H9 (cell line): ENCODE data around the gene FNDC4. TPM values are rescaled to one million over a fixed set of nuclear protein-coding genes. Genes with fewer than 3 reads are reported as not detected.
A peak's percentile ranks its signal among the peaks of the same experiment; 100 is the strongest.

Experiments used
- DNase-seq: peaks from one replicate; pipeline ENCODE4 v3.0.0-alpha.2; 2017
- H2AFZ ChIP-seq: one replicate; pipeline ENCODE4 v1.6.1; 2013; ENCODE audit warnings: mild to moderate bottlenecking, low read length, control low read depth, moderate library complexity
- H2AK5ac ChIP-seq: 2 replicates; pipeline ENCODE4 v1.6.1; 2013; ENCODE audit warnings: low read length, control low read depth, mixed read lengths; ENCODE audit not compliant: insufficient read length
- H2BK120ac ChIP-seq: one replicate; pipeline ENCODE4 v1.6.1; 2013; ENCODE audit warnings: low read depth, mild to moderate bottlenecking, low read length, control low read depth, inconsistent platforms; ENCODE audit not compliant: poor library complexity, severe bottlenecking
- H2BK12ac ChIP-seq: 2 replicates; pipeline ENCODE4 v1.6.1; 2013; ENCODE audit warnings: low read length, control low read depth, mixed read lengths, low read depth; ENCODE audit not compliant: insufficient read length
- H2BK15ac ChIP-seq: 2 replicates; pipeline ENCODE4 v1.6.1; 2013; ENCODE audit warnings: low read depth, low read length, control low read depth
- H2BK20ac ChIP-seq: one replicate; pipeline ENCODE4 v1.6.1; 2013; ENCODE audit warnings: low read depth, mild to moderate bottlenecking, low read length, control low read depth, inconsistent platforms; ENCODE audit not compliant: poor library complexity, severe bottlenecking
- H2BK5ac ChIP-seq: 2 replicates; pipeline ENCODE4 v1.6.1; 2013; ENCODE audit warnings: low read length, control low read depth, mixed read lengths; ENCODE audit not compliant: insufficient read length
- H3K14ac ChIP-seq: 2 replicates; pipeline ENCODE4 v1.6.1; 2013; ENCODE audit warnings: low read length, control low read depth; ENCODE audit not compliant: insufficient read depth
- H3K18ac ChIP-seq: 2 replicates; pipeline ENCODE4 v1.6.1; 2013; ENCODE audit warnings: low read depth, mild to moderate bottlenecking, mixed read lengths, low read length, control low read depth; ENCODE audit not compliant: insufficient read length
- H3K23ac ChIP-seq: 2 replicates; pipeline ENCODE4 v1.6.1; 2013; ENCODE audit warnings: low read length, control low read depth, mixed read lengths, low read depth; ENCODE audit not compliant: insufficient read length
- H3K23me2 ChIP-seq: 2 replicates; pipeline ENCODE4 v1.6.1; 2013; ENCODE audit warnings: low read depth, mild to moderate bottlenecking, mixed read lengths, low read length, control low read depth; ENCODE audit not compliant: insufficient read length, poor library complexity, severe bottlenecking
- H3K27ac ChIP-seq: 2 replicates; pipeline ENCODE4 v1.5.1; 2013; ENCODE audit warnings: low read length, control low read depth, mixed read lengths, low read depth; ENCODE audit not compliant: insufficient read length
- H3K27me3 ChIP-seq: 2 replicates; pipeline ENCODE4 v1.6.1; 2013; ENCODE audit warnings: low read length, control low read depth, inconsistent platforms; ENCODE audit not compliant: insufficient read depth
- H3K4ac ChIP-seq: 2 replicates; pipeline ENCODE4 v1.6.1; 2013; ENCODE audit warnings: low read depth, mild to moderate bottlenecking, control low read depth, inconsistent platforms, low read length, moderate library complexity
- H3K4me1 ChIP-seq: 2 replicates; pipeline ENCODE4 v1.6.1; 2013; ENCODE audit warnings: low read length, control low read depth, inconsistent platforms; ENCODE audit not compliant: insufficient read depth
- H3K4me2 ChIP-seq: 2 replicates; pipeline ENCODE4 v1.6.1; 2013; ENCODE audit warnings: low read length, control low read depth, mixed read lengths; ENCODE audit not compliant: insufficient read length, insufficient read depth
- H3K56ac ChIP-seq: 2 replicates; pipeline ENCODE4 v1.6.1; 2013; ENCODE audit warnings: low read depth, mild to moderate bottlenecking, mixed read lengths, low read length, control low read depth; ENCODE audit not compliant: insufficient read length
- H3K79me1 ChIP-seq: 2 replicates; pipeline ENCODE4 v1.6.1; 2013; ENCODE audit warnings: low read depth, mild to moderate bottlenecking, moderate library complexity, low read length, control low read depth, inconsistent platforms; ENCODE audit not compliant: insufficient read depth, poor library complexity, severe bottlenecking
- H3K79me2 ChIP-seq: 2 replicates; pipeline ENCODE4 v1.6.1; 2013; ENCODE audit warnings: low read length, control low read depth, inconsistent platforms; ENCODE audit not compliant: insufficient read depth
- H3K9ac ChIP-seq: 2 replicates; pipeline ENCODE4 v1.6.1; 2013; ENCODE audit warnings: low read length, control low read depth, mixed read lengths; ENCODE audit not compliant: insufficient read length; ENCODE audit errors: extremely low read depth
- H3K9me3 ChIP-seq: one replicate; pipeline ENCODE4 v1.6.1; 2013; ENCODE audit warnings: low read depth, low read length, inconsistent platforms; ENCODE audit not compliant: control insufficient read depth
- H3T11ph ChIP-seq: one replicate; pipeline ENCODE4 v1.6.1; 2013; ENCODE audit warnings: mild to moderate bottlenecking, low read length, control low read depth, inconsistent platforms
- H4K20me1 ChIP-seq: one replicate; pipeline ENCODE4 v1.6.1; 2013; ENCODE audit not compliant: control insufficient read depth, insufficient read length, insufficient read depth
- H4K5ac ChIP-seq: 2 replicates; pipeline ENCODE4 v1.6.1; 2013; ENCODE audit warnings: low read depth, mild to moderate bottlenecking, mixed read lengths, low read length, control low read depth; ENCODE audit not compliant: insufficient read length
- H4K8ac ChIP-seq: replicated peaks from 2 replicates; pipeline ENCODE4 v1.6.1; 2013; ENCODE audit warnings: low read length, control low read depth, mixed read lengths, low read depth; ENCODE audit not compliant: insufficient read length
- H4K91ac ChIP-seq: 2 replicates; pipeline ENCODE4 v1.6.1; 2013; ENCODE audit warnings: low read depth, mild to moderate bottlenecking, moderate library complexity, mixed read lengths, low read length, control low read depth; ENCODE audit not compliant: insufficient read length
- H3K27ac Mint-ChIP-seq, 3 experiments: 2 replicates in 2 of 3; 3 replicates in 1 of 3; pipeline ENCODE4 v1.8.0; 2020 to 2021; ENCODE audit warnings: mixed read lengths in 3 of 3, mild to moderate bottlenecking in 1 of 3, moderate library complexity in 1 of 3
- H3K27me3 Mint-ChIP-seq: 2 replicates; pipeline ENCODE4 v1.8.0; 2021; ENCODE audit warnings: low read depth, mild to moderate bottlenecking, moderate library complexity, mixed read lengths
- H3K36me3 Mint-ChIP-seq, 3 experiments: 2 replicates in 2 of 3; 3 replicates in 1 of 3; pipeline ENCODE4 v1.8.0; 2020 to 2021; ENCODE audit warnings: low read depth in 3 of 3, mixed read lengths in 3 of 3; ENCODE audit not compliant: insufficient read depth in 1 of 3
- H3K4me1 Mint-ChIP-seq, 2 experiments: 2 replicates each; pipeline ENCODE4 v1.8.0; 2020; ENCODE audit warnings: mixed read lengths in 2 of 2
- H3K4me3 Mint-ChIP-seq, 2 experiments: 2 replicates in 1 of 2; 3 replicates in 1 of 2; pipeline ENCODE4 v1.8.0; 2020 to 2021; ENCODE audit warnings: mild to moderate bottlenecking in 2 of 2, mixed read lengths in 2 of 2, moderate library complexity in 1 of 2
- H3K9me3 Mint-ChIP-seq, 2 experiments: 2 replicates in 1 of 2; 3 replicates in 1 of 2; pipeline ENCODE4 v1.8.0; 2020; ENCODE audit warnings: mild to moderate bottlenecking in 2 of 2, mixed read lengths in 2 of 2, moderate library complexity in 1 of 2
- WGBS: extraction: QIAGEN DNeasy Blood & Tissue Kit; methylation state at CpG from one replicate; pipeline ENCODE4 v1.1.7; 2013; ENCODE audit warnings: missing lambda C conversion rate, low lambda C conversion rate, mixed read lengths; ENCODE audit not compliant: insufficient read length; ENCODE audit errors: extremely low coverage; 5-methylcytosine and 5-hydroxymethylcytosine counted together
- total RNA-seq: library from RNA; stranded (reverse); gene quantifications from 2 replicates; pipeline ENCODE4 v1.2.1, GENCODE V29; 2021
- TF ChIP-seq, protein P1 (sequence below): fragments of 200-600 bp; sonication (generic); conservative IDR thresholded peaks from 3 replicates; pipeline ENCODE4 v1.8.0; 2021; ENCODE audit warnings: antibody characterized with exemption, mild to moderate bottlenecking

The FNDC4 gene
- total RNA-seq, 1 experiment from 2014 or later: 21.5 TPM

DNA sequence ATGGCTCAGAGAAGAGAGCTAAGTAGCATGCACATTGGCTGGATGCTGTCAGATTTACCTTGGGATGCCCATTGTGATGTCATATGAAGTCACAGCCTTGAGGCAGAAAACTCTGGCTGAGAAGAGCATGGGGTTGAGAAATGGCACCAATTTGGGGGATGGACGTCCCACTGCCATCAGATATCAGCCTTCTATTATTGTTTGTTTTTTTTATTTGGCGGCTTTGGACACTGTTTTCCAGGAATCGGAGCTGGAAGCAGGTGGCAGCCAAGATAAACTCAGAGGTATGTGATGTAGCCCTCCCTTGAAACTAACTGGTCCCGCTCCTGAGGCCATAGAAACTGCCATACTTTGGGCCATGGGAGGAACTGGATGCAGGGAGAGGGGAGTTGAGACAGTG lies 42.3 kb upstream of the FNDC4 start:
- Histone ChIP-seq H3K27ac (no peak overlapping the region), H3K14ac (no peak overlapping the region), H2BK120ac (no peak overlapping the region), H3K9me3 (no peaks in the 10 kb centered on the region), H3K4me2 (no peak overlapping the region), H2AK5ac (no peak overlapping the region), H3K56ac (no peak overlapping the region), H3K4me1 (no peaks in the 10 kb centered on the region), H4K20me1 (no peaks in the 10 kb centered on the region), H3K9ac (no peak overlapping the region), H3K79me2 (no peaks in the 10 kb centered on the region), H2BK20ac (no peak overlapping the region), H3K23me2 (no peaks in the 10 kb centered on the region), H2BK5ac (no peak overlapping the region), H3K23ac (no peak overlapping the region), H2AFZ (no peak overlapping the region), H3K4ac (no peak overlapping the region), H2BK15ac (no peak overlapping the region), H4K5ac (peak overlapping the region; percentile 75), H3K27me3 (no peaks in the 10 kb centered on the region), H3K79me1 (no peaks in the 10 kb centered on the region), H4K8ac (no peak overlapping the region), H3T11ph (no peak overlapping the region), H2BK12ac (no peak overlapping the region), H3K18ac (no peak overlapping the region), H4K91ac (no peak overlapping the region)
- Mint-ChIP-seq H3K27ac (no peak overlapping the region; a peak in 1 of 7 replicates), H3K9me3 (peaks cover 6 to 12% of the 10 kb centered on the region in 2 experiments; a peak in 3 of 5 replicates), H3K36me3 (no peaks in the 10 kb centered on the region), H3K27me3 (peaks cover 19% of the 10 kb centered on the region), H3K4me1 (no peaks in the 10 kb centered on the region), H3K4me3 (no peak overlapping the region)
- no peak for DNase-seq
- WGBS: no CpG with 5 or more reads among the region's 4 CpGs
- TF ChIP-seq, protein P1, sequence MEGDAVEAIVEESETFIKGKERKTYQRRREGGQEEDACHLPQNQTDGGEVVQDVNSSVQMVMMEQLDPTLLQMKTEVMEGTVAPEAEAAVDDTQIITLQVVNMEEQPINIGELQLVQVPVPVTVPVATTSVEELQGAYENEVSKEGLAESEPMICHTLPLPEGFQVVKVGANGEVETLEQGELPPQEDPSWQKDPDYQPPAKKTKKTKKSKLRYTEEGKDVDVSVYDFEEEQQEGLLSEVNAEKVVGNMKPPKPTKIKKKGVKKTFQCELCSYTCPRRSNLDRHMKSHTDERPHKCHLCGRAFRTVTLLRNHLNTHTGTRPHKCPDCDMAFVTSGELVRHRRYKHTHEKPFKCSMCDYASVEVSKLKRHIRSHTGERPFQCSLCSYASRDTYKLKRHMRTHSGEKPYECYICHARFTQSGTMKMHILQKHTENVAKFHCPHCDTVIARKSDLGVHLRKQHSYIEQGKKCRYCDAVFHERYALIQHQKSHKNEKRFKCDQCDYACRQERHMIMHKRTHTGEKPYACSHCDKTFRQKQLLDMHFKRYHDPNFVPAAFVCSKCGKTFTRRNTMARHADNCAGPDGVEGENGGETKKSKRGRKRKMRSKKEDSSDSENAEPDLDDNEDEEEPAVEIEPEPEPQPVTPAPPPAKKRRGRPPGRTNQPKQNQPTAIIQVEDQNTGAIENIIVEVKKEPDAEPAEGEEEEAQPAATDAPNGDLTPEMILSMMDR: no peak
